ENCODE results near the gene ASTN2.

ASTN2 gene

DNA sequence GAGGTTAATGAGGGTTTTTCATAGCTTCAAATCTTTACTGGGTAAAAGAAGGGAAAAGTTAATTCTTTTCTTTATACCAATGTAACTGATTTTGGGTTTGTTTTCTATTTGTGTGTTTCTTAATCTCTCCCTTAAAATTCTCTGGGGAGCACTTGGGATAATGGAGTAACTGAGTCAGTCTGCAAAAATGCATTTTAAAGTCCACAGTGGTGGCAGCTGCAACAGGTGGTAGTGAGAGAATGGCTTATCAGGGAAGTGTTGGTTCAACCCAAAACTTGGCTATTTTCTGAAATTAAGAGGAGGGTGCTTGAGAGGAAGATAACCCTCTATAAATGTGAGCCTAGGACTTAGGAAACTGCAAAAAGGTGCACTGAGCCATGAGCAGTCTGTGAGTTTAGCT is 39.9 kb upstream of the ASTN2 start:
- Histone ChIP-seq H3K4me3 (ENCODE audit: low read length) (no peak overlapping the region), H3F3A (ENCODE audit: control insufficient read depth, insufficient read depth) (no peaks in the 10 kb centered on the region), H4K20me1 (ENCODE audit: control insufficient read depth, insufficient read depth, low read depth, low read length) (no peaks in the 10 kb centered on the region), H3K79me2 (ENCODE audit: control insufficient read depth, low read length) (no peaks in the 10 kb centered on the region), H3K4me2 (ENCODE audit: low read length) (no peak overlapping the region), H3K4me1 (ENCODE audit: control insufficient read depth, low read length) (0 out of 2 replicates have a peak, but pooled peaks cover 3% of the 10 kb centered on the region), H3K27me3 (ENCODE audit: control insufficient read depth, low read length) (peaks cover 10% of the 10 kb centered on the region; the same call in 1 of the 2 replicates), H3K36me3 (ENCODE audit: control insufficient read depth, low read length) (no peaks in the 10 kb centered on the region), H3K27ac (ENCODE audit: low read depth, low read length) (no peak overlapping the region), H3K9me2 (replicated peaks; ENCODE audit: control insufficient read depth, low read length) (no peaks in the 10 kb centered on the region), H3K9me3 (ENCODE audit: control insufficient read depth, insufficient read depth, low read length) (no peaks in the 10 kb centered on the region)
- TF ChIP-seq, protein P1, sequence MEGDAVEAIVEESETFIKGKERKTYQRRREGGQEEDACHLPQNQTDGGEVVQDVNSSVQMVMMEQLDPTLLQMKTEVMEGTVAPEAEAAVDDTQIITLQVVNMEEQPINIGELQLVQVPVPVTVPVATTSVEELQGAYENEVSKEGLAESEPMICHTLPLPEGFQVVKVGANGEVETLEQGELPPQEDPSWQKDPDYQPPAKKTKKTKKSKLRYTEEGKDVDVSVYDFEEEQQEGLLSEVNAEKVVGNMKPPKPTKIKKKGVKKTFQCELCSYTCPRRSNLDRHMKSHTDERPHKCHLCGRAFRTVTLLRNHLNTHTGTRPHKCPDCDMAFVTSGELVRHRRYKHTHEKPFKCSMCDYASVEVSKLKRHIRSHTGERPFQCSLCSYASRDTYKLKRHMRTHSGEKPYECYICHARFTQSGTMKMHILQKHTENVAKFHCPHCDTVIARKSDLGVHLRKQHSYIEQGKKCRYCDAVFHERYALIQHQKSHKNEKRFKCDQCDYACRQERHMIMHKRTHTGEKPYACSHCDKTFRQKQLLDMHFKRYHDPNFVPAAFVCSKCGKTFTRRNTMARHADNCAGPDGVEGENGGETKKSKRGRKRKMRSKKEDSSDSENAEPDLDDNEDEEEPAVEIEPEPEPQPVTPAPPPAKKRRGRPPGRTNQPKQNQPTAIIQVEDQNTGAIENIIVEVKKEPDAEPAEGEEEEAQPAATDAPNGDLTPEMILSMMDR (IDR thresholded peaks at IDR 0.05; ENCODE audit: low read depth, low read length, poor library complexity, severe bottlenecking), result no peak
- no peak for TF ChIP-seq EZH2phosphoT487 (IDR thresholded peaks at IDR 0.05; ENCODE audit: borderline replicate concordance, low read length)

DNA sequence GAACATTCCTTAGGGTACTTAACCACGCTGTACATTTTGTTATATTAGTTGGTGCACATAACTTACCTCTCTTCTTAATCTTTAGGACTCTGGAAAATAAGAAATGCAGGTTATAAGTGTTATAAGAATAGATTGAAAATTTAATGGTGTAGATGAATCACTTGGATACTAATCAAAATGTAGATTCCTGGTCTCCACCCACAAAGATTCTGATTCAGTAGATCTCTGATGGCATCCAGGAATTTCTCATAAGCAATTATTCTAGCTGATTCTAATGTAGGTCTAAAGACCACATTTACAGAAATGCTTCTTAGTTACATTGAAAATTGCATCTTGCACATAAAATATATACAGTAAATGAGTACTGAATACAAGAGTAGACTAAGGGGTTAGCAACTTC is 38.9 kb upstream of the ASTN2 start:
- no peaks in the 10 kb centered on the region for H4K20me1 ChIP-seq (ENCODE audit: control insufficient read depth, insufficient read depth, low read depth, low read length)
- no peaks in the 10 kb centered on the region for H3K79me2 ChIP-seq (ENCODE audit: control insufficient read depth, low read length)
- H3K27ac ChIP-seq (ENCODE audit: low read depth, low read length), result no peak overlapping the region
- no peak overlapping the region for H3K4me2 ChIP-seq (ENCODE audit: low read length)
- H3F3A ChIP-seq (ENCODE audit: control insufficient read depth, insufficient read depth), result no peaks in the 10 kb centered on the region
- no peak overlapping the region for H3K4me3 ChIP-seq (ENCODE audit: low read length)
- 0 out of 2 replicates have a peak, but pooled peaks cover 3% of the 10 kb centered on the region for H3K4me1 ChIP-seq (ENCODE audit: control insufficient read depth, low read length)
- no peaks in the 10 kb centered on the region for H3K9me3 ChIP-seq (ENCODE audit: control insufficient read depth, insufficient read depth, low read length)
- no peaks in the 10 kb centered on the region for H3K9me2 ChIP-seq (replicated peaks; ENCODE audit: control insufficient read depth, low read length)
- TF ChIP-seq EZH2phosphoT487 (IDR thresholded peaks at IDR 0.05; ENCODE audit: borderline replicate concordance, low read length), result no peak
- TF ChIP-seq, protein P1 (IDR thresholded peaks at IDR 0.05; ENCODE audit: low read depth, low read length, poor library complexity, severe bottlenecking), result no peak
- H3K27me3 ChIP-seq (ENCODE audit: control insufficient read depth, low read length), result peaks cover 10% of the 10 kb centered on the region; the same call in 1 of the 2 replicates
- H3K36me3 ChIP-seq (ENCODE audit: control insufficient read depth, low read length), result no peaks in the 10 kb centered on the region

DNA sequence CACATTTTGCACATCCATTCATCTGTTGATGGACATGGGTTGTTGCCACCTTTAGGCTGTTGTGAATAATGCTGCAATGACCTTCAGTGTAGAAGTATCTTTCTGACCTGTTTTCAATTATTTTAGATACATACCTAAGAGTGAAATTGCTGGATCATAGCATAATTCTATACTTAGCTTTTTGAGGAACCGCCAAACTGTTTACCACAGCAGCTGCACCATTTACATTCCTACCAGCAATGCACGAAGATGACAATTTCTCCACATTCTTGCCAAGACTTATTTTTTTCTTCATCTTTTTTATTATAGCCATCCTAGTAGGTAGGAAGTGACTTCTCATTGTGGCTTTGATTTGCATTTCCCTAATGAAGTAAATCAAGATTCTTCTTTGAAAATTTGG is 36.5 kb upstream of the ASTN2 start:
- no peaks in the 10 kb centered on the region for H3F3A ChIP-seq (ENCODE audit: control insufficient read depth, insufficient read depth)

More for the DNA sequence above, 36.5 kb upstream of the ASTN2 start:
- Histone ChIP-seq H3K4me1 (ENCODE audit: control insufficient read depth, low read length) (0 out of 2 replicates have a peak, but pooled peaks cover 3% of the 10 kb centered on the region), H3K4me2 (ENCODE audit: low read length) (no peak overlapping the region), H3K27me3 (ENCODE audit: control insufficient read depth, low read length) (peaks cover 10% of the 10 kb centered on the region; the same call in 1 of the 2 replicates), H4K20me1 (ENCODE audit: control insufficient read depth, insufficient read depth, low read depth, low read length) (no peaks in the 10 kb centered on the region), H3K79me2 (ENCODE audit: control insufficient read depth, low read length) (no peaks in the 10 kb centered on the region), H3K27ac (ENCODE audit: low read depth, low read length) (no peak overlapping the region), H3K4me3 (ENCODE audit: low read length) (no peak overlapping the region), H3K9me2 (replicated peaks; ENCODE audit: control insufficient read depth, low read length) (no peaks in the 10 kb centered on the region), H3K36me3 (ENCODE audit: control insufficient read depth, low read length) (no peaks in the 10 kb centered on the region), H3K9me3 (ENCODE audit: control insufficient read depth, insufficient read depth, low read length) (no peaks in the 10 kb centered on the region)
- TF ChIP-seq EZH2phosphoT487 (IDR thresholded peaks at IDR 0.05; ENCODE audit: borderline replicate concordance, low read length), result no peak
- TF ChIP-seq, protein P1 (IDR thresholded peaks at IDR 0.05; ENCODE audit: low read depth, low read length, poor library complexity, severe bottlenecking), result no peak

Measured in DOHH2 (cell line).